ENCODE data around the gene DPP10.

The DPP10 gene

GRCh38 chr2:114464961-114465706 is 22.7 kb downstream of the DPP10 start:
- DNase-seq (ENCODE audit: low read depth): no peak
- TF ChIP-seq CTCF (IDR thresholded peaks at IDR 0.05; ENCODE audit: low read length, missing control alignments): no peak
- no peak overlapping the region for H3K4me3 ChIP-seq (replicated peaks; ENCODE audit: low read depth, low read length)

- TF ChIP-seq CTCF (IDR thresholded peaks at IDR 0.05; ENCODE audit: low read length, missing control alignments): no peak
- H3K4me3 ChIP-seq (replicated peaks; ENCODE audit: low read depth, low read length): no peak overlapping the region
- no peak for DNase-seq (ENCODE audit: low read depth)
Observed at GRCh38 chr2:114468343-114468742, 25.9 kb downstream of the DPP10 start.

GRCh38 chr2:114472246-114472645 is 29.8 kb downstream of the DPP10 start:
- no peak for DNase-seq (ENCODE audit: low read depth)
- no peak for TF ChIP-seq CTCF (IDR thresholded peaks at IDR 0.05; ENCODE audit: low read length, missing control alignments)
- no peak overlapping the region for H3K4me3 ChIP-seq (replicated peaks; ENCODE audit: low read depth, low read length)

- DNase-seq (ENCODE audit: low read depth): no peak
- no peak for TF ChIP-seq CTCF (IDR thresholded peaks at IDR 0.05; ENCODE audit: low read length, missing control alignments)
Observed at GRCh38 chr2:114472726-114473125, 30.3 kb downstream of the DPP10 start.

GRCh38 chr2:114488841-114489530 is 46.5 kb downstream of the DPP10 start:
- TF ChIP-seq CTCF (IDR thresholded peaks at IDR 0.05; ENCODE audit: low read length, missing control alignments): no peak
- no peak overlapping the region for H3K4me3 ChIP-seq (replicated peaks; ENCODE audit: low read depth, low read length)
- no peak for DNase-seq (ENCODE audit: low read depth)

More at GRCh38 chr2:114472726-114473125, 30.3 kb downstream of the DPP10 start:
- no peak overlapping the region for H3K4me3 ChIP-seq (replicated peaks; ENCODE audit: low read depth, low read length)

GRCh38 chr2:114495046-114495445 is 52.6 kb downstream of the DPP10 start:
- DNase-seq (ENCODE audit: low read depth): no peak
- no peak for TF ChIP-seq CTCF (IDR thresholded peaks at IDR 0.05; ENCODE audit: low read length, missing control alignments)
- H3K4me3 ChIP-seq (replicated peaks; ENCODE audit: low read depth, low read length): no peak overlapping the region
